ENCODE data around the gene CROCC2. TPM values are rescaled to one million over a fixed set of nuclear protein-coding genes. Genes with fewer than 3 reads are reported as not detected.

The CROCC2 gene
- total and polyA plus RNA-seq, 11 donors, result not detected

GRCh38 chr2:240970816-240971215 lies 64.7 kb downstream of the CROCC2 start:
- H3K4me1 ChIP-seq, result peaks cover 0 to 5% (median 0%) of the 10 kb centered on the region in 12 donors
- DNase-seq (peak in 2 of 5 donors; percentile 13 to 46), ATAC-seq (no peak)
- peaks cover 0 to 4% (median 0%) of the 10 kb centered on the region in 12 donors for H3K9me3 ChIP-seq
- no peak overlapping the region for H3K27ac ChIP-seq
- TF ChIP-seq POLR2A (IDR thresholded peaks at IDR 0.05), result no peak
- TF ChIP-seq CTCF (IDR thresholded peaks at IDR 0.05), result no peak
- intact Hi-C loops (cut with DNase I), result no loop called here
- 86 to 94% (median 88%) methylated on average over 14 to 15 of the region's 15 CpGs for WGBS, 4 donors
- no peaks in the 10 kb centered on the region for H3K36me3 ChIP-seq
- peaks cover 0 to 19% (median 3%) of the 10 kb centered on the region in 9 donors for H3K27me3 ChIP-seq
- H3K4me3 ChIP-seq, result no peak overlapping the region

- Histone ChIP-seq H3K4me3 (no peak overlapping the region), H3K4me1 (peaks cover 0 to 2% (median 0%) of the 10 kb centered on the region in 12 donors), H3K27ac (no peak overlapping the region), H3K9me3 (peaks cover 0 to 4% (median 0%) of the 10 kb centered on the region in 12 donors), H3K27me3 (peaks cover 0 to 21% (median 4%) of the 10 kb centered on the region in 9 donors), H3K36me3 (no peaks in the 10 kb centered on the region)
- ATAC-seq (no peak), DNase-seq (peak in 1 of 5 donors; percentile 15)
- intact Hi-C loops (cut with DNase I), result no loop called here
- TF ChIP-seq POLR2A (IDR thresholded peaks at IDR 0.05) (no peak), CTCF (IDR thresholded peaks at IDR 0.05) (no peak)
- WGBS, 4 donors, result 68 to 81% (median 75%) methylated on average over 11 of the region's 11 CpGs
Observed at GRCh38 chr2:240972201-240972600, 66.1 kb downstream of the CROCC2 start.

GRCh38 chr2:240972636-240973521 lies 66.7 kb downstream of the CROCC2 start:
- WGBS, 4 donors, result 72 to 79% (median 75%) methylated on average over 15 to 17 of the region's 17 CpGs
- ATAC-seq, result no peak

More at GRCh38 chr2:240972636-240973521, 66.7 kb downstream of the CROCC2 start:
- no peak overlapping the region for H3K27ac ChIP-seq
- no peak overlapping the region for H3K4me3 ChIP-seq
- H3K36me3 ChIP-seq, result no peaks in the 10 kb centered on the region
- H3K4me1 ChIP-seq, result peaks cover 0 to 2% (median 0%) of the 10 kb centered on the region in 12 donors
- peaks cover 0 to 4% (median 0%) of the 10 kb centered on the region in 12 donors for H3K9me3 ChIP-seq
- intact Hi-C loops (cut with DNase I), result no loop called here
- peaks cover 0 to 21% (median 4%) of the 10 kb centered on the region in 9 donors for H3K27me3 ChIP-seq
- no peak for TF ChIP-seq POLR2A (IDR thresholded peaks at IDR 0.05)
- TF ChIP-seq CTCF (IDR thresholded peaks at IDR 0.05), result no peak
- peak in 3 of 5 donors; percentile 9 to 59 (median 15) for DNase-seq

Measured in heart left ventricle (tissue), 16 donors.